HTERT RPE-1 (cell line): ENCODE measurements around the gene BFSP2.
"Not testable (repeated sequence)": the region's sequence is repeated elsewhere in the genome, so short reads cannot be mapped to it uniquely, and the experiment has no call there.

Experiments
- in situ Hi-C: fragments of 300-500 bp; cut with MboI; formaldehyde crosslinking; loops from 4 replicates; pipeline ENCODE4 v1.14.3; 2020; ENCODE audit warnings: low sequenced_read_pairs

Gene BFSP2

GRCh38 chr3:133512416-133513089 lies 112.7 kb downstream of the BFSP2 start:
- in situ Hi-C loops = no loop called here

GRCh38 chr3:133514418-133514817 lies 114.6 kb downstream of the BFSP2 start:
- in situ Hi-C loops = no loop called here

- in situ Hi-C loops = no loop called here
Observed at GRCh38 chr3:133515127-133515526, 115.3 kb downstream of the BFSP2 start.

- in situ Hi-C loops = no loop called here
Observed at GRCh38 chr3:133520286-133520685, 120.4 kb downstream of the BFSP2 start.

GRCh38 chr3:133520938-133521337 lies 121.1 kb downstream of the BFSP2 start:
- in situ Hi-C loops = not testable (repeated sequence)

- in situ Hi-C loops = no loop called here
Observed at GRCh38 chr3:133521946-133522345, 122.1 kb downstream of the BFSP2 start.

GRCh38 chr3:133523758-133524157 lies 123.9 kb downstream of the BFSP2 start:
- in situ Hi-C loops = not testable (repeated sequence)
